ENCODE measurements around the gene STAT3. TPM values are rescaled to one million over a fixed set of nuclear protein-coding genes. Genes with fewer than 3 reads are reported as not detected.

STAT3 gene
- total and polyA plus RNA-seq, 9 of the 15 experiments (the other 6 are each of a cell fraction or from before 2014, with no cell fraction given), result 90.0 to 179 (median 114) TPM

GRCh38 chr17:42322382-42323267 lies 65.6 kb downstream of the STAT3 start (continued):
- TF ChIP-seq ZNF407 (IDR thresholded peaks at IDR 0.05; ENCODE audit: low read depth) (no peak), ZNF586 (CRISPR knock-in tag; conservative IDR thresholded peaks at IDR 0.05) (no peak), KAT8 (IDR thresholded peaks at IDR 0.05; ENCODE audit: low read depth) (no peak), HES1 (IDR thresholded peaks at IDR 0.05; ENCODE audit: low read depth) (no peak), HDAC2 (IDR thresholded peaks at IDR 0.05) (peak; percentile 17; the same call in 1 of the 2 replicates), ZNF3 (CRISPR knock-in tag; IDR thresholded peaks at IDR 0.05) (no peak), RCOR1 (IDR thresholded peaks at IDR 0.05; ENCODE audit: borderline replicate concordance in 1 of 2, low read depth in 2 of 2, low read length in 2 of 2) (peak in 1 of 2 experiments; percentile 91; a peak in 2 of 4 replicates), ZBTB33 (CRISPR knock-in tag; IDR thresholded peaks at IDR 0.05) (0 out of 2 replicates have a peak, but pooled peaks have one; percentile 24)
- TF ChIP-seq, protein P1, sequence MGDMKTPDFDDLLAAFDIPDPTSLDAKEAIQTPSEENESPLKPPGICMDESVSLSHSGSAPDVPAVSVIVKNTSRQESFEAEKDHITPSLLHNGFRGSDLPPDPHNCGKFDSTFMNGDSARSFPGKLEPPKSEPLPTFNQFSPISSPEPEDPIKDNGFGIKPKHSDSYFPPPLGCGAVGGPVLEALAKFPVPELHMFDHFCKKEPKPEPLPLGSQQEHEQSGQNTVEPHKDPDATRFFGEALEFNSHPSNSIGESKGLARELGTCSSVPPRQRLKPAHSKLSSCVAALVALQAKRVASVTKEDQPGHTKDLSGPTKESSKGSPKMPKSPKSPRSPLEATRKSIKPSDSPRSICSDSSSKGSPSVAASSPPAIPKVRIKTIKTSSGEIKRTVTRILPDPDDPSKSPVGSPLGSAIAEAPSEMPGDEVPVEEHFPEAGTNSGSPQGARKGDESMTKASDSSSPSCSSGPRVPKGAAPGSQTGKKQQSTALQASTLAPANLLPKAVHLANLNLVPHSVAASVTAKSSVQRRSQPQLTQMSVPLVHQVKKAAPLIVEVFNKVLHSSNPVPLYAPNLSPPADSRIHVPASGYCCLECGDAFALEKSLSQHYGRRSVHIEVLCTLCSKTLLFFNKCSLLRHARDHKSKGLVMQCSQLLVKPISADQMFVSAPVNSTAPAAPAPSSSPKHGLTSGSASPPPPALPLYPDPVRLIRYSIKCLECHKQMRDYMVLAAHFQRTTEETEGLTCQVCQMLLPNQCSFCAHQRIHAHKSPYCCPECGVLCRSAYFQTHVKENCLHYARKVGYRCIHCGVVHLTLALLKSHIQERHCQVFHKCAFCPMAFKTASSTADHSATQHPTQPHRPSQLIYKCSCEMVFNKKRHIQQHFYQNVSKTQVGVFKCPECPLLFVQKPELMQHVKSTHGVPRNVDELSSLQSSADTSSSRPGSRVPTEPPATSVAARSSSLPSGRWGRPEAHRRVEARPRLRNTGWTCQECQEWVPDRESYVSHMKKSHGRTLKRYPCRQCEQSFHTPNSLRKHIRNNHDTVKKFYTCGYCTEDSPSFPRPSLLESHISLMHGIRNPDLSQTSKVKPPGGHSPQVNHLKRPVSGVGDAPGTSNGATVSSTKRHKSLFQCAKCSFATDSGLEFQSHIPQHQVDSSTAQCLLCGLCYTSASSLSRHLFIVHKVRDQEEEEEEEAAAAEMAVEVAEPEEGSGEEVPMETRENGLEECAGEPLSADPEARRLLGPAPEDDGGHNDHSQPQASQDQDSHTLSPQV (IDR thresholded peaks at IDR 0.05), result peak; percentile 98
